NCI-H524 (cell line): ENCODE measurements around the gene PIK3CD.

Experiments used
- DNase-seq, 2 experiments: peaks; one replicate each; lab custom pipeline; 2025; lab: John Stamatoyannopoulos, UW

Gene PIK3CD

GRCh38 chr1:9651565-9652378 is at the start of gene PIK3CD:
PIK3CD (plus strand) TSS chr1:9651731; CDS start chr1:9710456, 58,725 bp downstream.
- peak in 1 of 2 experiments; percentile 52 for DNase-seq

GRCh38 chr1:9601942-9602793 is 49.4 kb upstream of the PIK3CD start:
- DNase-seq, result no peak

GRCh38 chr1:9602794-9603167 is 48.8 kb upstream of the PIK3CD start:
- no peak for DNase-seq

- no peak for DNase-seq
Observed at GRCh38 chr1:9603307-9603706, 48.2 kb upstream of the PIK3CD start.

GRCh38 chr1:9603766-9604753 is 47.5 kb upstream of the PIK3CD start:
- DNase-seq, result no peak

GRCh38 chr1:9604836-9605235 is 46.7 kb upstream of the PIK3CD start:
- DNase-seq, result no peak

- DNase-seq, result no peak
Observed at GRCh38 chr1:9605946-9606455, 45.5 kb upstream of the PIK3CD start.

- DNase-seq, result no peak
Observed at GRCh38 chr1:9606458-9606857, 45.1 kb upstream of the PIK3CD start.

- no peak for DNase-seq
Observed at GRCh38 chr1:9606948-9607347, 44.6 kb upstream of the PIK3CD start.

- DNase-seq, result no peak
Observed at GRCh38 chr1:9607352-9607751, 44.2 kb upstream of the PIK3CD start.

- DNase-seq, result no peak
Observed at GRCh38 chr1:9609998-9610397, 41.5 kb upstream of the PIK3CD start.

GRCh38 chr1:9610548-9610947 is 41.0 kb upstream of the PIK3CD start:
- no peak for DNase-seq

GRCh38 chr1:9611716-9612115 is 39.8 kb upstream of the PIK3CD start:
- DNase-seq, result no peak

GRCh38 chr1:9612162-9612845 is 39.2 kb upstream of the PIK3CD start:
- no peak for DNase-seq

GRCh38 chr1:9612871-9613624 is 38.5 kb upstream of the PIK3CD start:
- no peak for DNase-seq

- DNase-seq, result no peak
Observed at GRCh38 chr1:9613625-9614299, 37.8 kb upstream of the PIK3CD start.

GRCh38 chr1:9615316-9616063 is 36.0 kb upstream of the PIK3CD start:
- peak; percentile 20 to 56 for DNase-seq

GRCh38 chr1:9618909-9619679 is 32.4 kb upstream of the PIK3CD start:
- no peak for DNase-seq
